Stimulated activated CD4-positive, alpha-beta T cell treated with anti-CD3 and anti-CD28 coated beads, TNF-alpha, amount 100 ng/mL, for 24 hours (primary cell): ENCODE data around the gene ACTR3C.
"Not testable (repeated sequence)": the region's sequence is repeated elsewhere in the genome, so short reads cannot be mapped to it uniquely, and the experiment has no call there.

Experiments used
- DNase-seq, 3 experiments: peaks; one replicate each; pipeline ENCODE4 v3.0.0-alpha.2; 2020; ENCODE audit warnings: low read depth in 3 of 3

The ACTR3C gene

DNA sequence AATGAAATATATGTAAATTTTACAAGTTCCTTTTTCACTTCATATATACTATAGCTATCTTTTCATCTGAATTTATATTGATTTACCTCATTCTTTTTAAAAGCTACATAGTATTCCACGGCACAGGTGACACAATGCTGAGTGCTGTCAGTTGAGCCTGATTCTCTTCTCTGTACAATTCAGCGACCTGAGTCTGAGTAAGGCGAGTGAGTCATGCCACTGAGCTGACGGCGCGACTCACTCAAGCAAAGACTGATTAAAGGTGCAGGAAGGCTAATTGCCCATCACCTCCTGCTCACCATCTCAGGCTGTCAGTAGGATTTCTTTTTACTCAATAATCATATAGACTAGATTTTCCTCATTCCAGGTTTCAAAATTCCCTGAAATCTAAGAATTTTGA lies 39.7 kb downstream of the ACTR3C start:
- DNase-seq = not testable (repeated sequence)

DNA sequence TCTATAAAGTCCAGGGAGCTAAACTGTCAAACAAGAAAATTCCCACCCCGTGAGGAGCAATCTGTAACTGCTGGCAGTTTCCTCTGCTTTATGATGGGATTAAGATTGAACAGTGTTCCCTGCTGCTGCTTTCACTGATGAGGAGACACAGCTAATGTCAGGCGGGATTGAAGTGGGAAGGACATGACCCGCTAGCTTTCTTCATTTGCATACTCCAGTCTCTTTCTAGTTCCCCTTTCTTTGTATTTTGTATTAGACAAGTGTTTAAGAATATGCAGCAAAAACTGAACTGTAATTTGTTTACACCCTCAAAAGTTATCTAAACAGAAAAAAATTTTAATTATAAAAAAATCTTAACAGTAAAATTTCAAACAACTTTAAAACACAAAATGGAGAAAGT lies 40.2 kb downstream of the ACTR3C start:
- DNase-seq = not testable (repeated sequence)

DNA sequence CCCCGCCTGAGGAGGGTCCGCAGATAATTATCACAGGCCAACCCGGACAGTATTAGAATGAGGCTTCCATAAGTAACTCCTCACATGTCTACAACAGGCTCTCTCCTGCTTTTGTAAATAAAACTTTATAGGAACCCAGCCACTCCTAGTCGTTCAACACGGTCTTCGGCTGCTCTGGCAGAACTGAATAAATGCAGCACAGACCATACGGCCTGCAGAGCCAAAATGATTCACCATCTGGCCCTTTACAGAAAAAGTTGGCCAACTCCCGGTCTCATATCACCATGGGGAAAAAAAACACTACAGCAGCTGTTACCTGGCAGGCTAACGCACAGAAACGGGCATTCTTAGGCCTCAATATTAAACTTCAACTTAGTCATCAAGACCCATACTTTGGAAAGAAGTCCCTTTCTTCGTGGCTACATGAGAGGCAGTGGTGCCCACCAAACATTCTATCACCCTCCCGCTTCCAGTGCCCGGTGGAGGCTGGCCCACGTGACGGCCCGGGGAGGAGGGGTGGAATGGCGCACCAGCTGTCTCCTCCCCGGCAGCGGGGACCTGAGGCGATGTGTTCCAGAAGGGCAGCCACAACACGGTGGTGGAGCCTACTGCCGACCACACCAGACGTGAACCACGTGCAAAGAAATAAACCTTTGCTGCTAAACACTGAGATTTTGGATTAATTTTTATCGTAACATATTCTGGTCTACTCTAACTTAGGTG lies 41.5 kb downstream of the ACTR3C start:
- not testable (repeated sequence) for DNase-seq

DNA sequence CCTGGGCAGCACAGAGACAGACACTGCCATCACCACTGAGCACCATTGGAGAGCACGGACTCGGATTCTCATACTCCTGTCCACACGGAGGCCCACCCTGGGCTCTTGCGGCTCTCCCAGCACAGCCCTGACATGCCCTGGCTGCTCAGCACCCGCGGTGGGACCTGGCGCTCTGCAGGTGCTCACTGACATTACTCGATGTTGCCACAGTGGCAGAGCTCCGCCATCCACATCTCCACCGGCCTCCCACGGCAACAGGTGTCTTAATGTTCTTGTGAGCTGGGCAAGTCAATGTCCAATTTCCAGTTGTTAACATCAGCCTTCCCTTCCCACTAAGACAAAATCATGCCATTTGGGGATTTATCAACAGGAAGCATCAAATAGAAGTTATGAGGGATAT lies 45.0 kb downstream of the ACTR3C start:
- DNase-seq = not testable (repeated sequence)

DNA sequence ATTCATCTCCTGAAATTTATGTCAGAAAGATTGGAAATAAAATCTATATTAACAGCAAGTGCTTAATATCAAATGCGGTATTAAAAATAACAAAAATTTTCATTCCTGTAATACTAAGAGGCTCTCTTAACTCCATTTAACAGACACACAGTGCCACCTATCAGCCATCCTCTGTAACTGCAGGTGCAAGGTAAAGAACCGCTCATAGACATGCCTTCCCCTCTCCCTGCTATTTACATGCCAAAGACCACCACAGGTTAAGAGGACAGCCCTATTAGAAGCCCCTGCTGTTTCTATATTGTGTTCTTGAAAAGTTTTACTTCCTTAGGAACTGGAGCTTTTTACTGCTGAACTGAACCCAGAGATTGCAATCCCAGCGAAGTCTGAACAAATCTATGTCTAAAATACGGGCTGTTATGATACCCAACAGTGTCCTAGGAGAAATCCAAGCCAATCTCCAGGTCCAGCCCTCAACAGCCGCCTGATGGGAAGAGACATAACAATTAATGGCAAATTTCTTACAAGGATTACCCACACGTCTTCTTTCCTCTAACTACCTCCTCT lies 47.1 kb downstream of the ACTR3C start:
- not testable (repeated sequence) for DNase-seq

DNA sequence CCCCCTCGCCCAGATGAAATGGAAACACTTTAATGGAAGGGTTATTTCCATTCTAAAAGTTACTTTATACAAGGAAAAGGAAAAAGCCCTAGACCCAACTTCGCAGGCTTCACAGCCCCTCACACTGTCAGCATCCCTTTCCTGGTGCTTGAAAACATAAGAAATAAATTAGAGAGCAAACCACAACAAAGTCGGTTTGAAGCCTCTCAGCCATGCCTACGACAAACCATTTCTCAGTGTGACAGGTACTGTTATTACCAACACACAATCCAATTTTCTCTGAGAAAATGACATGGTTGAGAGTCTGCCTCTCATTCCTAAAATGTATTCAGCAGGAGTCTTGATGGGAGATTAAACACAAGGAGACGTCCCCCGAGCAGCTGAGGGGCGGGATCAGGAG lies 51.4 kb downstream of the ACTR3C start:
- not testable (repeated sequence) for DNase-seq

DNA sequence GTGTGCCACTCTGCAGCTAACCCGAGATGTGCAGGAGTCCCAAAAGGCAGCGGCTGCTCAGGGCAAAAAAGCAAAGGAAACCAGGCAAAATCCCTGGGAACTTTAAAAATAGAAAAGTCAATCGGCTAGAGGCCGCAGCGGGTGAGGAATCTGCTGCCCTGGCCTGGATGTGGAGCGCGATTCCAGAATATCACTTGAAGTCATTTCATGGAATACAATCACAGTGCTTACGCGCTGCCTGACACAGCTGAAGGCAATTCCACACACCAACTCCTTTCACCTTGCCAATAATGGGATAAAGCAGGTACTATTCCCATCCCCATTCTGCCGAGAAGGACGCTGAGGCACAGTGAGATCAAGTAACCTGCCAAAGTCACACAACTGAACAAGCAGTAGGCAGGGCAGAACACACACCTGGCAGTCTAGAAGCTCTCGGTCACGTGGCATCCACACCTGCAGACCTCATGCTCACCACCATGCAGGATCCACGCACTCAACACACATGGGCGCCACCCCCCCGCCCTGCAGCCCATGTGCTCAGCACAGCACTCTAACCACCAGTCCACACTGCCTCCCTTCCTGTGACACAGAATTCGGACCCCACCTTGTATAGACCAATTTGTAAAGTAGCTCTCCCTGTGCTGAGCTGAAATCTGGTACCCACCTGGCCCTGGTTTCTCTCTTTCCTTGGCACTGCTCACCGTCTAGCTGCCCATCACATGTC lies 53.1 kb downstream of the ACTR3C start:
- DNase-seq = not testable (repeated sequence)

DNA sequence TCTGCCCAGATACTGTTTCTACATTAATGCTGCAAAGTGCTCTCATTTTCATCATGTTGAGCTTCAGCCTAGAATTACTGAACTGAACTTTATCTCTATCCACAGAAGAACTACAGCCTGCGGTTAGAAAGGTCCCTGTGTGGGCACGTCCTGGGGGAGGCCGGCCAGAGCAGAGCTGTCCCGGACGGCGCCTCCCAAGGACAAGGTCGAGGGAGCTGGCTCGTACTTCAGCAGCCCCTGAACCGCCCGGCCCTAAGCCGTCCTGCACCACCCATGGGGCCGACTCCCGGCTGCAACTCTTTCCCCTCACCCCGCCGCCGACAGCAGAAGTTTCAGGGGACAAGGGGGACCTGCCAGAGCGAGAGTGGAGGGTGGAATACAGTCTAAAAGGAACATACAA lies 54.5 kb downstream of the ACTR3C start:
- DNase-seq = not testable (repeated sequence)

DNA sequence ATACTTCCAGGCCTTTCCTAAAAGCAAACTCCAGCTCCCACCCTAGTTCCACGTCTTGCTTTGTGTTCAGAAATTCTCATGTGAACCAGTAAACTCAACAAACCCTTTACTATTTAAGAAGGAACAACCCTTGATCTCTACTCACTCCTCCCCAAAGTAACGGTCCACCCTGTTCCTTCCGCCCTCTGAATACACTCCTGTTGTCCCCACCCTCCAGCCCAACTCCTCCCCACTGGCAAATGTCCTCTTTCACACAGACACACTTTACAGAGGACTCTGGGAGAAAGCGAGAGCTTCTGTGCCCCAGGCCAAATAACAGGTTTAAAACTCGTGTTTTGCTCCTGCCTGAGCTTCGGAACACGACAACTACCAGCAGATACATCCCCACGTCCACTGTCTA lies 55.1 kb downstream of the ACTR3C start:
- DNase-seq = not testable (repeated sequence)

DNA sequence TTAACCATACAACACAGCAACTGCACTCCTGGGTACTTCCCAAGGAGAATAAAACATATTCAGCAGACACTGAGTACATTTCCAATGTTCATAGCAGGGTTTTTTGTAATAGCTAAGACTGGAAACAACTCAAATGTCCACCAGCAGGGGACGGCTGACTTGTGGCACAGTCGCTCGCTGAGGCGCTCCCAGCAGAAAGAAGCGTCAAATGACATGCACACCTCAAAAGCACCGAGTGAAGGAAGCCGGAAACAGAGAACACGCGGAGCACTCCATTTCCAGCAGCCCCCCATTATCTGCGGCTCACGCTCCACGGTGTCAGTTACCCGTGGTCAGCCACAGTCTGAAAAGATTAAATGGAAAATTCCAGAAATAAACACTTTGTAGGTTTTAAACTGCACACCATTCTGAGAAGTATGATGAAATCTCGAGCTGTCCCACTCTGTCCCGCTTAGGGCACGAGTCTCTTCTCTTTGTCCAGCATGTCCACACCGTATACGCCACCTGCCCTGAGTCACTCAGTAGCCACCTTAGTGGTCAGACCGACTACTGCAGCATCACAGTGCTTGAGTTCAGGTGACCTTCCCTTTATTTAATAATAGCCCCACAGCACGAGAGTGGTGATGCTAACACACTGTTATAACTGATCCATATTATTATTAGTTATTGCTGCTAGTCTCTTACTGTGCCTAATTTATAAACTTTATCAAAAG lies 56.2 kb downstream of the ACTR3C start:
- DNase-seq = not testable (repeated sequence)

DNA sequence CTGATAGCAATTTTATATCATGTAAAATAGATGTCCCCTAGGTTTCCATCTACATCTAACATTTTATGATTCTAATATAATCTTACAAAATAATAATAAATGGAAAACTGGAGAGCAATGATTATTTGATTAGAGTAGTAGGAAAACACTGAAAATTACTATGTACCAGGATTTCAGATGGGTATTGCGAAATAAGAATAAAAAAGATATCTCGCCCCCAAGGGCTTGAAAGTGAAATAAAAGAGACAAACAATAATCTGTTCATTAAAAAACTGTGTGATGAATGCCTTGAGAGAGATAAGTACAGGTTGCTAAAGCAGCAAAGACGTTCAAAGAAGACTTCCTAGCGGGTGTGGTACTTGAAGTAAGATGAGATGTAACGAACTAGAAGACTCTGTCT lies 60.7 kb downstream of the ACTR3C start:
- DNase-seq = not testable (repeated sequence)

DNA sequence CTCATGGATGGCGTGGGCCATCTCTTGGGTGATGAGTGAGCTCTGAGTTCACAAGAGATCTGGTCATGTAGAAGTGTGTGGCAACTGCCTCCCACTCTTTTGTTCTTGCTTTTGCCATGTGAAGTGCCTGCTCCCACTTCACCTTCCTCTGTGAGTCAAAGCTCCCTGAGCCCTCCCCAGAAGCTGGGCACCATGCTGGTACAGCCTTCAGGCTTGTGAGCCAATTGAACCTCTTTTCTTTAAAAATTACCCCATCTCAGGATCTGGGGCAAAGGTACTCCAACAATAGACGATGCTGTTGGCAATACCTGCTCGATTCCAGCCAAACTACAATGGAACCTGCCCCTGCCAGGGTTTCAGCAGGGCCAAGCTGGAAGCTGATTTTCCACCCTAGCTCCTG lies 75.6 kb downstream of the ACTR3C start:
- not testable (repeated sequence) for DNase-seq

DNA sequence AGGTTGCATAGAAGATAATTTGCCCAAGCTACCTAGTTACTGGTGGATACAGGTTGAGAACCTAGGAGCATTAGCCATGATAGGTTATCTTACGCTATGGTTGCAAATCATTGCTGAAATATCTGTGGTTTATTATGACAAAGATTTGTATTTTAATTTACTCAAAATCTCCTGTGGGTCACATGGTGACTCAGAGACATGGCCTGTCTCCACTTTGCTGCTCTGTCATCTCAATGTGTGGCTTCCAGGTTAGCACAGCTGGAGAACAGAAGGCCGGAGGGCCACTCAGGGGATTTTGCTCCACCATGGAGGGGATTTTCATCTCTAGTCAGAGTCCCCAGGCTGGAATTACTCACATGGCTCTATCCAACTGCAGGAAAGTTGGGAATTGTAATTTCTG lies 78.1 kb downstream of the ACTR3C start:
- DNase-seq = not testable (repeated sequence)

DNA sequence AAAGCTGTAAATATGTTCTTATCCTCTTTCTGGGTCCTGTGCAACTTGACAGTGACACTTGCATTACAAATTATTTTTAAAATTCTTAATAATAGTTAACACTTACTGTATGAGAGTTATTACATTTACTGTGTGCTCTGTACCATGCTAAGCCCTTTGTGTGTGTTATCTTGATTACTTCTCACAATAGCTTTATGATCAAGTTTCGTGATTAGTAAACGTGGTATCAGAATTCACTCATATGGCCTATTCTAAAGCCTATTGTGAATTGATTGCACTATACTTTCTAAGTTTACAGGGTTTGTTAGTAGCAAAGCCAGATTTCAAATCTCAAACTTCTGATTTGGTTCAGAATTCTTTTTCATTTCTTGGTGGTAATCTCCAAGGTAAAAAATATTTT lies 80.4 kb downstream of the ACTR3C start:
- not testable (repeated sequence) for DNase-seq

DNA sequence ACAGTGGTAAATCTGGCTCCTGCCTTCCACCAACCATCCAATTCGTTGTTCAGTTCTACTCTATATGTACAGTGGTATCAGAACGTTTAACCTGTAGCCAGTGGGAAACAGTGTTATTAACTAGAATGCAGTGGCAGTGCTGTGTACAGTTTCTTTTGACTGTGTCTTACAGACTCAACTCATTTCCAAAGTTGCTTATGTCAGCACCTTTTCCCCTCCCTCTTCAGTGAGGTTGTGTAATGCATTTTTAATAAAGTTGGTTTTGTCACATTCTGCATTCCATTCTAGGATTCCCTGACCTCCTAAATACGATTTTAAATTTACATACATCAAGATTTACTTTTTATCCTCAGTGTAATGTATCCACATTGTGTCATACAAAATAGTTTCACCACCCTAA lies 97.9 kb downstream of the ACTR3C start:
- not testable (repeated sequence) for DNase-seq

DNA sequence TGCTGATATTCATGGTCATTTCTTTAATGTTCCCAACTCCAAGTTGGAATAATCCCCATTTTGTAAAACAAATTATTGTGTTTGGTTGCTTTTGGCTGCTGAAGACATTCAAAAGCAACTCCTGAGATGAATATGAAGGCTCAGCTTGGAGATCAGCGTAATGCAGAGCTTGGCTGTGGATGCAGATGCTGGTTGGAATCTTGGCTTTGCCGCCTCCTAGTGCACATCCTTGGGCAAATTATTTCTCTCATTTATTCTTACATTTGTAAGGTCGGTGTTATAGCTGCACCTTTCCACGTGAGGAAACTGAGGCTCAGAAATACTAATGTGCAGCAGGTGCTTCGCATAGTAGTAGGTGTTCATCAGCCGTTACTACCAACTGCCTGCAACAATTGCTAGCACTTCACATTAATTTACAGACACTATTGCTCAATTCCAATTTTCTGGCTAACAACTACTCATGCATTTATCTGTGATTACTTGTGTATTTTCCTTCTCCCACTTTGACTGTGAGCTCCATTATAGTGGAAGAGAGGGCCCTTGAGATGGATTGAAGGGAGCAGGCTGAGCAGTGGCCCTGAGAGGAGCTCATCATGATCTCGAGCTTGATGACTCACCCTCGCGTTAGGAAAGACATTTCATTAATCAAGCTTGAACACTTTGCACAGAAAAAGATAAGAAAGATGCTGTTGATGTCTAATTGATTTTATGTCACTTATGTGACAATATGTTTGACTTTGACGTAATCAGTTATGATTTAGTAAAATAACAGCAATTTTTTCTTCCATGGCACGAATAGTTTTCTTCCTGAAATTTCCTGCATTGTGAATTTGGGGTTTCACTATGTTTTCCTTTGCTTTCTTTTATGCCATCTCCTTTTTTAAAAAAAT lies 101.0 kb downstream of the ACTR3C start:
- not testable (repeated sequence) for DNase-seq

DNA sequence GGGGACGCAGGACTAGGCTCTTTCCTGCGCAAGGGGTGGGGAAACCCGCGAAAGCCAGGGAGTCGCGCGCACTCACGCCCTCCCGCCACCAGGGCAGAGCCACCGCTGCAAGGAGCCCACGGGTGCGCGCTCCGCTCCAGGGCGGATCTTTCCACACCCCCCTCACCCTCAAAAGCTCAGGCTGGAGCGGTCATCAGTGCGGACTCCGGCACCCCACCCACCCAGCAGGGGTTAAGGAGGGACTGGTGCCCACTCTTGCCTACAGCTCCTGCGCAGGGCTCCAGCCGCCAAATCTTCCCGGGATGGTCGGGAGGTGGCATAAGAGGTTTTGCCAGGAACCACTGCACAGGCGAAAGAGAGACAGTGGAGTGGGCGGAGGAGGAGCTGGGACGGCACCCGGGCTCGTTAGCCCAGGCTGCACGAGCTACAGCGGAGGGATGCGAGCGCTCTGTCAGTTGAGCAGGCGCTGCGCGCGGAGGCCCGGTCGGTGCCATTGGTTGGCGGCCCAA lies 102.6 kb downstream of the ACTR3C start:
- not testable (repeated sequence) for DNase-seq

DNA sequence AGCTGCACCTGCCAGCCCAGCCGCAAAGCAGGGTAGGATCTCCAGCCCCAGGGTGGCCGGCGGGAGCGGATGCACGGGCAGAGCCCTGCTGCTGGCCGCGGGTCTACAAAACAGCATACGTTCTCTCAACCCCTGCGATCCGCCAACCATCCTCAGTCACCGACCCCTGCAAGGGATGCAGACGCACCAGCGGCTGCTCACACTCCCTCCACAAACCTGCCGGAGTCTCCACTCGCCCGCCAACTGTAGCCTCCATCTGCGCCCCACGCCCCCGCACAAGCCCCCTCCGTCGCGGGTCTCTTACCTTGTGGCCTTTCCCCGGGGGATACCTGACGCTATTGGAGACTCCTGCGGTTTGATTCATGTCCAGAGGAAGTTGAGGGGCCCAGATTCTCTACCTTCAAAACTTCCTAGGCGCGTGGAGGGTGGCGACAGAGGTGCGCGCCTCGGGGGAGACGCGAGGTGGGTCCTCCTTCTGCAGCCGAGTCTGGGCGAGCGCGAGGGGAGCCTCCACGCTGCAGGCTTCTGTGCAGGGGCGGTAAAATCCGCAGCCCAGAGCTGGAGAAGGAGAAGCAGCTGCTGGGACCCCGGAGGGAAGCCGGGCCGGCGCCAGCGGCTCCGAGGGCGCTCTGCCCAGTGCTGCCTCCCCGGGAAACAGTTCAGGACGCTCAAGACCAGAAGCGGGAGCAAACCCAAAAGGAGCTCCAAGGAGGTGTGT lies 103.2 kb downstream of the ACTR3C start:
- DNase-seq = not testable (repeated sequence)

DNA sequence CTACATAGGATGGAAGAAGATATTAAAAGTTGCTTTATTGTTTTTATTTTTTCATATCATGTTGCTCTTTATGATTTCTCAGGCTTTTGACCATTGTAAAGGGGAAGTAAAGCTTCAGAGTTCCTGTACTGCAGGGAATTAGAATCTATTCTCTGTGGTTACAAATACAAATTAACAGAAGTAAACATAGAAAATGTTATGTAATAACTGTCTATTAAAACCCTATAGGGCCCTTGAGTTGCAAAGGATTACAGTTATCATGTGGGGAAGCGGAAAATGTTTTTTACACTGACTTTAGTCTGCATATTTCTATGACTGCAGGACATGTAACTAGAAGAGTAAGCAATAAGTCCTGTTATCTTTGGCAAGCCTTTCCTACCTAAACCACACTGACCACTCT lies 116.5 kb downstream of the ACTR3C start:
- DNase-seq = not testable (repeated sequence)

DNA sequence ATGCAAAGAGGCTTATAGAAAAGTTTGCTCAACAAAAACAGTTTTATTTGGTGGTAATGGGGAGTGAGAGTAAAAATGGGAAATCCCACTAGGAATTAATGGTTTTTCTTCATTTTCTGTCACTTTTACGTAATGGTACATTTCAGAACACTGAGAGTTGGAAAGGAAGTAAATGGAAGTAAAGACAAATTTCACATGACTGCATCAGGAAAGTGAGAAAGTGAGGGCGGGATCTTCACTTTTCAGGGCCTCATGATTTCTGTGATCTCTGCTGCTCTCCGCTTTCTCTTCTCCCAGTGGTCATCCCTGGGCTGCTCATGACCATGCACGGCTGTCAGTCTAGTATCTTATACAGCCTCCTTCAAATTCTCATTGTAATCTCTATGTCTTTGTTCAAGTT lies 117.5 kb downstream of the ACTR3C start:
- not testable (repeated sequence) for DNase-seq
